ENCODE results near the gene TIPARP. TPM values are rescaled to one million over a fixed set of nuclear protein-coding genes. Genes with fewer than 3 reads are reported as not detected.

TIPARP gene
- total RNA-seq, 4 donors from 2014 or later: 41.7 to 115 (median 65.3) TPM

DNA sequence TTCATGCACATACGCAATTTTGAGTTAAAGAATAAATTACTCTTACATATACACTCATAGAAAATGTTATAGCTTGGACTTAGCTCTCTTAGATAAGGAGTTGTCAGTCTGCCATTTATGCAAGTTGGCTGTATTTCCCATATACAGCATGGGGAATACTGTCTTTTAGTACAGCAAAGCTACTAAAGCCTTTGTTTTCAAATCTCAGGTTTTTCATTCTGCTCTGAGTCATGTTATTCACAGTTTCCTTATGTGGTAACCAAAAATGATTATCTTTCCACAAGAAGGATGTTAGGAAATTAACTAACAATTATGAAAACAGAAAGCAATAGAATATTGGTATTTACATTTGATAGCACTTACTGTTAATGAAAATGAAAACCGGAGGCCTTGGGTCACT, 4.3 kb upstream of the TIPARP start:
- TF ChIP-seq EP300 (IDR thresholded peaks at IDR 0.05) (no peak), POLR2A (IDR thresholded peaks at IDR 0.05) (no peak)
- TF ChIP-seq, protein P1, sequence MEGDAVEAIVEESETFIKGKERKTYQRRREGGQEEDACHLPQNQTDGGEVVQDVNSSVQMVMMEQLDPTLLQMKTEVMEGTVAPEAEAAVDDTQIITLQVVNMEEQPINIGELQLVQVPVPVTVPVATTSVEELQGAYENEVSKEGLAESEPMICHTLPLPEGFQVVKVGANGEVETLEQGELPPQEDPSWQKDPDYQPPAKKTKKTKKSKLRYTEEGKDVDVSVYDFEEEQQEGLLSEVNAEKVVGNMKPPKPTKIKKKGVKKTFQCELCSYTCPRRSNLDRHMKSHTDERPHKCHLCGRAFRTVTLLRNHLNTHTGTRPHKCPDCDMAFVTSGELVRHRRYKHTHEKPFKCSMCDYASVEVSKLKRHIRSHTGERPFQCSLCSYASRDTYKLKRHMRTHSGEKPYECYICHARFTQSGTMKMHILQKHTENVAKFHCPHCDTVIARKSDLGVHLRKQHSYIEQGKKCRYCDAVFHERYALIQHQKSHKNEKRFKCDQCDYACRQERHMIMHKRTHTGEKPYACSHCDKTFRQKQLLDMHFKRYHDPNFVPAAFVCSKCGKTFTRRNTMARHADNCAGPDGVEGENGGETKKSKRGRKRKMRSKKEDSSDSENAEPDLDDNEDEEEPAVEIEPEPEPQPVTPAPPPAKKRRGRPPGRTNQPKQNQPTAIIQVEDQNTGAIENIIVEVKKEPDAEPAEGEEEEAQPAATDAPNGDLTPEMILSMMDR (IDR thresholded peaks at IDR 0.05): no peak
- H3K9me3 ChIP-seq: no peaks in the 10 kb centered on the region
- DNase-seq (ENCODE audit: low spot score in 2 of 2): no peak
- no peaks in the 10 kb centered on the region for H3K27me3 ChIP-seq
- H3K4me1 ChIP-seq: peaks cover 0 to 30% (median 13%) of the 10 kb centered on the region in 4 donors
- 87 to 94% methylated on average over 2 of the region's 2 CpGs for WGBS, 2 donors
- no peaks in the 10 kb centered on the region for H3K36me3 ChIP-seq
- no peak overlapping the region for H3K4me3 ChIP-seq
- H3K27ac ChIP-seq: no peak overlapping the region

DNA sequence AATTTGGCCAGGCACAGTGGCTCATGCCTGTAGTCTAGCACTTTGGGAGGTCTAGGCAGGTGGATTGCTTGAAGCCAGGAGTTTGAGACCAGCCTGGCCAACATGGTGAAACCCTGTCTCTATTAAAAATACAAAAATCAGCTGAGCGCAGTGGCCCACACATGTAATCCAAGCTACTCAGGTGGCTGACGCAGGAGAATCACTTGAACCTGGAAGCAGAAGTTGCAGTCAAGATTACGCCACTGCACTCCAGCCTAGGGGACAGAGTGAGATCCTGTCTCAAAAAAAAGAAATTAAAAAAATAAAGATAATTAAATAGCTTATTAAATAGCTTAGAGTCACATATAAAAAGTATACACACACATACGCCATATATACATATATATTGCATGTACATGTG, 3.7 kb upstream of the TIPARP start:
- WGBS, 2 donors: 71 to 75% methylated on average over 4 of the region's 4 CpGs
- H3K27ac ChIP-seq: no peak overlapping the region
- no peak for TF ChIP-seq EP300 (IDR thresholded peaks at IDR 0.05)
- TF ChIP-seq, protein P1 (IDR thresholded peaks at IDR 0.05): no peak
- TF ChIP-seq POLR2A (IDR thresholded peaks at IDR 0.05): no peak
- no peaks in the 10 kb centered on the region for H3K9me3 ChIP-seq
- no peaks in the 10 kb centered on the region for H3K27me3 ChIP-seq
- peaks cover 0 to 24% (median 9%) of the 10 kb centered on the region in 4 donors for H3K4me1 ChIP-seq
- no peaks in the 10 kb centered on the region for H3K36me3 ChIP-seq
- no peak overlapping the region for H3K4me3 ChIP-seq
- no peak for DNase-seq (ENCODE audit: low spot score in 2 of 2)

DNA sequence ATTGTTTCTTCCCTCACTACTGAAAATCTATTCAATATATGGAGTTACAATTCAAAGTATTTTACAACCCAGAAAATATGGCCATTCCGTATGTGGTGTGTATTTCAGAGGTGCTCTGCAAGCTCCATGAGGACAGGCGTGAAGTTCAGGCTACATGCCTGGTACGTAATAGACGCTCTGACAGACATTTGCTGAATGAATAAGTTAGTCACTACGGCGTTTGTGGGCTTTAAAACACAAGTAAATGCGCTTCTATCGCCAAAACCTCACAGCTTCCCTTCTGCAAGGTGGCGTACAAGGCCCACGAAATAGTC, 701 bp upstream of the TIPARP start:
- peak overlapping the region; percentile 74 to 98 (median 96) for H3K27ac ChIP-seq
- H3K4me1 ChIP-seq: peaks cover 0 to 24% (median 11%) of the 10 kb centered on the region in 4 donors
- H3K27me3 ChIP-seq: no peaks in the 10 kb centered on the region
- no peaks in the 10 kb centered on the region for H3K9me3 ChIP-seq
- peaks cover 0 to 11% (median 0%) of the 10 kb centered on the region in 3 donors for H3K36me3 ChIP-seq
- no peak for DNase-seq (ENCODE audit: low spot score in 2 of 2)
- TF ChIP-seq, protein P1 (IDR thresholded peaks at IDR 0.05): no peak
- TF ChIP-seq POLR2A (IDR thresholded peaks at IDR 0.05) (no peak), EP300 (IDR thresholded peaks at IDR 0.05) (no peak)
- WGBS, 2 donors: 11 to 13% methylated on average over 10 of the region's 10 CpGs
- peak overlapping the region; percentile 64 to 97 (median 90) for H3K4me3 ChIP-seq

DNA sequence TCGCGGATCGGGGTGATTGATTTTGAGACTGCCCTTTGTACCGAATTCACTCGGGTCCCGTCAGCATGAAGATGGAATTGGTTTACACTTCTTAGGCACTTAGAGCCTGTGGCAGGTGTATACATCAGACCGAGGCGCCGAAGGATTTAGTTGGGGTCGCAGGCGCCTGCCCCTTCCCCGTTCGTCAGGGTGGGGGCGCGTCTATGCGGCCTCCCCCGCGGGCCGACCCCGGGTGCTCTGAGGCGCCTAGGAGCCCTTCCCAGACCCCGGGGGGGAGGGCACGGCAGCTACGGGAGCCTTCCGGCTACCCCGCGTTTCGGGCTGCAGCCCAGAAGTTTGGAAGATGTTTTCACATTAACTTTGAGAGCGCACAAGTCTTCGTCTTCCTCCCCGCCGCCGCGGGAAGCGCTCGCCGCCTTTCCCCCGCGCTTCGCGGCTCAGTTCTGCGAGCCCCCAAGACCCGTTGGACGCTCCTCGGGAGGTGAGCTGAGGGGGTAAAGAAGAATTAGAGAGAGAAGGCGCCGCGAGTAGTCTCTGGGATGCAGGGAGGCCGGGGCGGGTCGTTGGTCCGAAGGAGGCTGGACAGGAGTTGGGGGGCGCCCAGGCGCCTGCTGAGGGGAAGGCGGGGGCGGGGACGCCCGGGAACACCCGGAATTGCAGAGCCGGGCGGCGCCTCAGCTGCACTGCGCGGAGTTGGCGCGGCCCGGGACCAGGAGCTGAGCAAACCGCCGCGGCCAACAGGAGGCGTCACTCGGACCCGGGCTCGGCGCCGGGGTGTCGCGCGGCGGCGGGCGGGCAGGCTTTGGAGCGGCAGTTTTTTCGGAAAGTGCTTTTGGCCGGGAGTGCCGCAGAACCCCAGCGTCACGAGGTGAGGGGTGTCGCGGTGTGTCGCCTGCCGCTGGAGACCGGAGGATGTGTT, 780 bp downstream of the TIPARP start:
- peak; percentile 36 to 43 for DNase-seq (ENCODE audit: low spot score in 2 of 2)
- no peaks in the 10 kb centered on the region for H3K27me3 ChIP-seq
- H3K4me1 ChIP-seq: peaks cover 0 to 33% (median 9%) of the 10 kb centered on the region in 4 donors
- peak overlapping the region; percentile 74 to 98 (median 96) for H3K27ac ChIP-seq
- TF ChIP-seq, protein P1 (IDR thresholded peaks at IDR 0.05): peak; percentile 27 to 68 (median 37)
- peak in 1 of 2 donors; percentile 31 for TF ChIP-seq POLR2A (IDR thresholded peaks at IDR 0.05)
- TF ChIP-seq EP300 (IDR thresholded peaks at IDR 0.05): no peak
- peak overlapping the region; percentile 64 to 97 (median 90) for H3K4me3 ChIP-seq
- no peaks in the 10 kb centered on the region for H3K9me3 ChIP-seq
- 0 to 1% methylated on average over 51 to 64 of the region's 93 CpGs for WGBS, 2 donors
- H3K36me3 ChIP-seq: peaks cover 0 to 21% (median 0%) of the 10 kb centered on the region in 3 donors
